ENCODE data around the gene IRF5.

Gene IRF5

DNA sequence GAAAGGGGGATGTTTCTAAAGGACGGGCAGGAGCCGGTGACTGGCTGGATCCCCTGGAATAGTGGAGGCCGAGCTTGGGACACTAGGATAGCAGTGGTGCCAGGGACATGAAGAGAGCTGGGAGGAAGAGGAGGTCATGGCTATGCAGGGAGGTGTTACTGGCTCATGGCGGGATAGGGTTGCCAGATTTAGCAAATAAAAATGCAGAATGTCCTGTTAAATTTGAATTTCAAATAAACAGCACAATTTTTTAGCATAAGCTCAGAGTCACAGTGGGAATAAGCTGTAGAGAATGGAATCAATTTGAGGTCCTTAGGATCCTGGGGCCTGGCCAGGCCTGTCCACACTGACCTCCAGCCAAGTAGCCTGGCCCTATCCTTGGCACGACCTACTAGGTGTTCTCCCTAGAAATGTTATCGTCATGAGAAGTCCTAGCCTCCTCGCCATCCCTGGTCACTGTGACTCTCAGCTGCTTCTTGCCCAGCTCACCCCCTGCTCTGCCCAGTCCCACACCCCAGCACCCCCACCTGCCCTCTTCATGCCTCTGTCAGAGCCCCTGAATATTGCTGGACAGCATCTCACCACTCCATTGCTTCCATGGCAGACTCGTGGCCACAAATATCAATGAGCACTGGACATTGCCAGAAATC is 19.6 kb upstream of the IRF5 start:
- TF ChIP-seq CTCF (IDR thresholded peaks at IDR 0.05; ENCODE audit: extremely low read depth, missing control alignments), result no peak
- no peak for DNase-seq (ENCODE audit: low spot score)

DNA sequence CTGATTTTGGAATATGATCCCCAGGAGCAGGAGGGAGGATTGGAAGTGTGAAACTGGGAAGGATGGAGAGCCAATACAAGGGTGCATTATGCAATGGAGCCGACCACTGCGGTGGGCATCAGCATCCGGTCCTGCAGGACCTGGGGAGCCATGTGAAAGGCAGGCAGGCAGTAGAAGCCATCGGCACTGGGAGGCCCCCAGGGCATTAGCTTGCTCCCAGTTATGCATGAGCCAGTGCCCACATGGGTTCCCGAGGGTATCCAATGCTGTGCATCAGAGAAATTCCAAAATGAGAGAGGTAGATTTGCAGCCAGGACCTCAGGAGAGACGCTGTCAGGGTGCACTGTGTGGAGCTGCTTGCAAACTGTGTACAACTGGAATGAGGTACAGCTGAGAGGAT is 18.5 kb upstream of the IRF5 start:
- no peak for DNase-seq (ENCODE audit: low spot score)

DNA sequence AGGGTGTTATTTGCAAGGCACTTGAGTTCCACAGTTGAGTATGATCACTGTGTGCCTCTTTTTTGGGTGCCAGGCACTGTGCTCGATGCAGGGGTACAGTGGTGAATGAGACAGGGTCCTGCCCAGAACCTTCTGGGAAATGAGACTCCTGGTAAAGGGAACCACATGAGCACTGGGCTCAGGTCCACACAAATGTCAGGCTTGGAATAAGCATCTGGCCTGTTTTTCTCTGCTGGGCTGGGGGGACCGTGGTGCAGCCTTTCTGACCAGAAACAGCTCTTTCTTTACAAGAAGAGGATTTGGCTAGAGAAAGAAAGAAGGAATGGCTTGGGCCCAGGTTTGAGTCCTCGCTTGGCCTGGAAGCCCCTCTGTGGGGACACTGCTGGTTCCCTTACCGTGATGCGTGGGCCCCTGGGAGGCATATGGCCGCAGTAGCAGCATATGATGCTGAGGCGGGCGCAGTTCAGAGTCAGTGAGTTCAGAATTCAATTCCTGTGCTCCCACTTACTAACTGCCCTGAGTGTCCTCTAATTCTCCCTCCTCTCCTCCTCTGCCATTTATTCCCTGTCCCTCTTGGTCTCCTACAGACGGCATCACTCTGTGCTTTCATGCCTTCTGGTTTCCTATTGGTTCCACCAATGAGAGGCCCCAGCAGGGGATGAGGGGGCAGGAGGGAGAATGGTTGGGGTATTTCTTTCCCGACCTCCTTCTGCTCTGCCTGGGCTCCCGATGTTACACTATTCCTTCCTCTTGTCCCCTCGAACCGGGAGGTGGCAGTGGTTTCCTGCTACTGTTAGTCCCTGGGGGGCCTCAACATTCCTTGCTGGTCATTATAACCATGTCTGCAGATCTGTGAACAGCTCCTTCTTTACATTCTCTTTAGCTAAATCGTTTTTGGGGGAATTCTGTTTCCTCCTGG is 17.6 kb upstream of the IRF5 start:
- TF ChIP-seq CTCF (IDR thresholded peaks at IDR 0.05; ENCODE audit: extremely low read depth, missing control alignments), result no peak

More for the DNA sequence above, 18.5 kb upstream of the IRF5 start:
- no peak for TF ChIP-seq CTCF (IDR thresholded peaks at IDR 0.05; ENCODE audit: extremely low read depth, missing control alignments)

DNA sequence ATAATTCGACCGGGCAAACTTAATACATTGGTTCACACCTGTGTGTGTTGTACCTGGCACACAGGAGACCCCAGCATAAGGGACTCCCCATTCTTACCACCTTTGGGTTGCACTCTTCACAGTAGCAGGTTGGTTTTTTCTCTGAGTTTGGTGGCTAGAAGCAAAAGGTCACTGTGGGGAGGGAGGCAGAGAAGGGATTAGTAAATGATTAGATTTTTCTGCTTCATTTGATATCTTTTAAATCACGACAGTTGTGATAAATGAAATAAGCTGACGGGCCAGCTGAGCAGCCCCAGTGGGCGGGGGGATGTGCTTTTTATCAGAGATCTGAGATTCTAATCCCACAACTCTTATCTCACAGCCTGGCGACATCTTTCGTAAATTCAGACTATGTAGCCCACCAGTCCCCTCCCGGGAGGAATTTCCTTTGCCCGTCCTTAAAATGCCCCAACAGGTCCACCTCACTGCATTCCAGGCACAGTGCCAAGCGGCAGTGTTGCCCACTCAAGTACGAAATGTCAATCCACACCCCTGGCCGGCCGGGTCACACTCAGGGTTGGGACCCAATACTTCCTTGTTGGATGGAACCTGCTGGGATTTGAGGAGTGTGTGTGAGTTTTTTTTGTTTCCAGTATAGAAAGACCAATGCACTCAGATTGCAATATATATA is 16.7 kb upstream of the IRF5 start:
- no peak for TF ChIP-seq CTCF (IDR thresholded peaks at IDR 0.05; ENCODE audit: extremely low read depth, missing control alignments)
- DNase-seq (ENCODE audit: low spot score), result no peak

More for the DNA sequence above, 17.6 kb upstream of the IRF5 start:
- DNase-seq (ENCODE audit: low spot score), result no peak

GRCh38 chr7:128921866-128922440 is 15.8 kb upstream of the IRF5 start:
- DNase-seq (ENCODE audit: low spot score), result no peak
- no peak for TF ChIP-seq CTCF (IDR thresholded peaks at IDR 0.05; ENCODE audit: extremely low read depth, missing control alignments)

DNA sequence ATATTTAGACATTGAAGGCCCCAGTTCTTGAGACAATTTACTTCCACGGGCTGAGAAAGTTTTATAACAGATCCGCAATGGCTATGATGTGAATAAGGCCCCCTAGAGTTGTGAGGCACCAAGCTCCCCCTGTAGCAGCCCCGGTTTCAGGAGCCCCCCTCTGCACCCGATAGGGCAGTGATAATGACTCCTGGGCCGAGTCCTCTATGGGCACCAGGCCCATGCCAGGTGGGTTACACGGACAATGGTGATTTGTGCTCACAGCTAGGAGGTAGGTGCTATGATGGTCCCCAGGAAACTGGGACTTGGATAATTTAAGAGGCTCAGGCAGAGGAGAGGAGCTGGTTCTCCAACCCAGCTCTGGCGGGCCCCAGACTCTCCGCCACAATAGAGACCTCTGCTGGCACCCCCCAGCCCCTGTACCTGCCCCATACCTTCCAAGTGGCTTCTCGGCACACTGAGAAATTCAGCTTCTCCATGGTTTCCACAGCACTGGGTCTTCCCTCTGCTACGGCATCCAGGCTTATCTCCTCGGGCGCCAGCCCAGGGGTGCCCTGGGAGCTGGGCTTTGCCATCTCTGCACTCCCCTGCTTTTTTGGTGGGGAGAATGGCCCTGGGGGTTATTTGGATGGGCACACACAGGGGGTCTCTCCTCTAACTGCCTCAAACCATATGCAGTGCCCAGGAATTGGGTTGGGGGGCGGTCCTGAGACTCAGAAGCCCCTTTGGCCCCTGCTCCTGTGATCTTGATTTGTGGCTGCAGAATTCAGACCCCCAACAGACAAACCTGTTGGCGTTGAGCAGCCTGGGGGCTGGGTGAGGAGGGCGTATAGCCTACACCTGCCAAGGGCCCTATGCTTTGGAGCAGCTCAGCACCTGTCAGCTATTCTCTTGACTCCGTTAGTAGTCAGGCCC is 15.0 kb upstream of the IRF5 start:
- TF ChIP-seq CTCF (IDR thresholded peaks at IDR 0.05; ENCODE audit: extremely low read depth, missing control alignments), result no peak
- DNase-seq (ENCODE audit: low spot score), result no peak

Data from GM20000 (cell line).